IMR-90 (cell line): ENCODE data around the gene PLB1. TPM values are rescaled to one million over a fixed set of nuclear protein-coding genes. Genes with fewer than 3 reads are reported as not detected.
A peak's percentile ranks its signal among the peaks of the same experiment; 100 is the strongest.

Experiments
- ATAC-seq: fragments of 200-7000 bp; cut with Tn5 transposase; 2 replicates; pipeline ENCODE4 v1.9.1; 2020; ENCODE audit warnings: low read depth, mild to moderate bottlenecking, moderate library complexity
- BruUV-seq: library from RNA; stranded (reverse); fragments of 400-500 nt; replicated peaks from 2 replicates; lab custom pipeline; 2021; lab: Mats Ljungman, UMichigan
- CTCF ChIA-PET: fragments of 300-600 bp; formaldehyde crosslinking; extraction: SDS; loops from one replicate; lab custom pipeline; 2021; ENCODE audit warnings: antibody characterized with exemption; lab: Yijun Ruan, JAX
- POLR2A ChIA-PET: fragments of 300-600 bp; sonication (Branson Sonifier 250); formaldehyde crosslinking; loops from one replicate; lab custom pipeline; 2022; ENCODE audit warnings: antibody characterized with exemption; ENCODE audit not compliant: unreplicated experiment; lab: Charles Lee
- DNase-seq: peaks from one replicate; pipeline ENCODE4 v3.0.0; 2013
- H2AFZ ChIP-seq: replicated peaks from 2 replicates; pipeline ENCODE3; 2013; ENCODE audit warnings: low read length, mild to moderate bottlenecking; ENCODE audit not compliant: poor library complexity
- H2AK5ac ChIP-seq: 2 replicates; pipeline ENCODE4 v1.6.1; 2013; ENCODE audit warnings: low read depth, low read length, inconsistent platforms
- H2AK9ac ChIP-seq: replicated peaks from 2 replicates; pipeline ENCODE3; 2013; ENCODE audit warnings: mild to moderate bottlenecking, low read depth, low read length, moderate library complexity; ENCODE audit not compliant: poor library complexity
- H2BK120ac ChIP-seq: 2 replicates; pipeline ENCODE4 v1.6.1; 2013; ENCODE audit warnings: low read depth, low read length, inconsistent platforms
- H2BK15ac ChIP-seq: 3 replicates; pipeline ENCODE4 v1.6.1; 2013; ENCODE audit warnings: low read depth, low read length, inconsistent platforms
- H2BK20ac ChIP-seq: 2 replicates; pipeline ENCODE4 v1.6.1; 2013; ENCODE audit warnings: low read depth, mild to moderate bottlenecking, inconsistent platforms, low read length, moderate library complexity
- H2BK5ac ChIP-seq: 2 replicates; pipeline ENCODE4 v1.6.1; 2013; ENCODE audit warnings: mild to moderate bottlenecking, low read depth, low read length, inconsistent platforms; ENCODE audit not compliant: poor library complexity, severe bottlenecking
- H3K14ac ChIP-seq: replicated peaks from 2 replicates; pipeline ENCODE4 v1.6.1; 2013; ENCODE audit warnings: low read depth, low read length, inconsistent platforms
- H3K18ac ChIP-seq: 2 replicates; pipeline ENCODE4 v1.6.1; 2013; ENCODE audit warnings: low read depth, low read length, control low read depth
- H3K23ac ChIP-seq: 2 replicates; pipeline ENCODE4 v1.6.1; 2013; ENCODE audit warnings: low read depth, low read length, inconsistent platforms
- H3K27ac ChIP-seq: 2 replicates; pipeline ENCODE4 v1.5.1; 2013; ENCODE audit warnings: mild to moderate bottlenecking, control low read depth, low read length; ENCODE audit not compliant: insufficient read depth
- H3K27me3 ChIP-seq: 2 replicates; pipeline ENCODE4 v1.6.1; 2013; ENCODE audit warnings: low read length; ENCODE audit not compliant: control insufficient read depth, insufficient read depth
- H3K36me3 ChIP-seq: 2 replicates; pipeline ENCODE4 v1.6.1; 2013; ENCODE audit warnings: low read length, mixed read lengths; ENCODE audit not compliant: control insufficient read depth, insufficient read depth
- H3K4ac ChIP-seq: 2 replicates; pipeline ENCODE4 v1.6.1; 2013; ENCODE audit warnings: low read depth, low read length, inconsistent platforms
- H3K4me1 ChIP-seq: 2 replicates; pipeline ENCODE4 v1.6.1; 2013; ENCODE audit warnings: low read length, mixed read lengths; ENCODE audit not compliant: control insufficient read depth, insufficient read depth
- H3K4me2 ChIP-seq: 2 replicates; pipeline ENCODE4 v1.6.1; 2013; ENCODE audit warnings: low read depth, mild to moderate bottlenecking, control low read depth, low read length, moderate library complexity
- H3K4me3 ChIP-seq: 2 replicates; pipeline ENCODE4 v1.5.1; 2013; ENCODE audit warnings: low read depth, mild to moderate bottlenecking, control low read depth, low read length, moderate library complexity; ENCODE audit not compliant: insufficient read depth
- H3K56ac ChIP-seq: 2 replicates; pipeline ENCODE4 v1.6.1; 2013; ENCODE audit warnings: low read length, inconsistent platforms; ENCODE audit not compliant: insufficient read depth; ENCODE audit errors: extremely low read depth
- H3K79me1 ChIP-seq, 2 experiments: 2 replicates each; pipeline ENCODE4 v1.6.1; 2013; ENCODE audit warnings: low read length in 2 of 2, inconsistent platforms in 1 of 2, low read depth in 1 of 2
- H3K9ac ChIP-seq: 2 replicates; pipeline ENCODE4 v1.6.1; 2013; ENCODE audit warnings: low read depth, low read length, control low read depth
- H3K9me1 ChIP-seq: 2 replicates; pipeline ENCODE4 v1.6.1; 2013; ENCODE audit warnings: low read length, inconsistent platforms; ENCODE audit not compliant: insufficient read depth
- H3K9me3 ChIP-seq: 2 replicates; pipeline ENCODE4 v1.6.1; 2013; ENCODE audit warnings: low read length; ENCODE audit not compliant: control insufficient read depth, insufficient read depth
- H4K20me1 ChIP-seq: 2 replicates; pipeline ENCODE4 v1.6.1; 2013; ENCODE audit warnings: low read length, inconsistent platforms; ENCODE audit not compliant: insufficient read depth
- H4K5ac ChIP-seq: 2 replicates; pipeline ENCODE4 v1.6.1; 2013; ENCODE audit warnings: mild to moderate bottlenecking, low read depth, low read length, control low read depth
- H4K8ac ChIP-seq, 2 experiments: 2 replicates each; pipeline ENCODE4 v1.6.1; 2013; ENCODE audit warnings: low read depth in 2 of 2, low read length in 2 of 2, control low read depth in 1 of 2, inconsistent platforms in 1 of 2
- H4K91ac ChIP-seq: 2 replicates; pipeline ENCODE4 v1.6.1; 2013; ENCODE audit warnings: low read depth, low read length, inconsistent platforms; ENCODE audit not compliant: insufficient read depth
- BHLHE40 ChIP-seq: fragments of 150-350 bp; IDR thresholded peaks from 2 replicates; pipeline ENCODE4 v1.6.1; 2016; ENCODE audit warnings: mild to moderate bottlenecking, low read depth, low read length
- CEBPB ChIP-seq: IDR thresholded peaks from 2 replicates; pipeline ENCODE4 v1.6.1; 2012; ENCODE audit warnings: low read depth, low read length, improper control_type of control experiment
- CHD1 ChIP-seq: IDR thresholded peaks from 2 replicates; pipeline ENCODE4 v1.6.1; 2012; ENCODE audit warnings: low read depth, low read length, improper control_type of control experiment
- MAFK ChIP-seq: IDR thresholded peaks from 2 replicates; pipeline ENCODE4 v1.6.1; 2012; ENCODE audit warnings: low read depth, low read length, improper control_type of control experiment
- RCOR1 ChIP-seq: IDR thresholded peaks from 2 replicates; pipeline ENCODE4 v1.6.1; 2012; ENCODE audit warnings: mild to moderate bottlenecking, low read length, improper control_type of control experiment; ENCODE audit not compliant: insufficient replicate concordance
- SMC3 ChIP-seq: fragments of 150-350 bp; IDR thresholded peaks from 2 replicates; pipeline ENCODE4 v1.6.1; 2016; ENCODE audit warnings: low read depth, mild to moderate bottlenecking, antibody characterized with exemption, low read length, moderate library complexity
- WGBS, 2 experiments: methylation state at CpG; one replicate each; pipeline versions ENCODE4 v1.1.5 to v1.1.7; 2013; ENCODE audit warnings: missing lambda C conversion rate in 2 of 2; ENCODE audit not compliant: insufficient read length in 1 of 2; ENCODE audit errors: extremely low coverage in 2 of 2; 5-methylcytosine and 5-hydroxymethylcytosine counted together
- dilution Hi-C: fragments of 300-500 bp; cut with HindIII; formaldehyde crosslinking; loops from one replicate; pipeline ENCODE4 v1.14.3; 2018; ENCODE audit warnings: low sequenced_read_pairs; ENCODE audit not compliant: unreplicated experiment
- in situ Hi-C: fragments of 300-500 bp; cut with MboI; formaldehyde crosslinking; loops from 3 replicates; pipeline ENCODE4 v1.14.3; 2019; ENCODE audit warnings: low sequenced_read_pairs, inconsistent platforms, mixed read lengths
- intact Hi-C: fragments of 100-400 bp; cut with micrococcal nuclease; formaldehyde crosslinking; loops from 2 replicates; pipeline ENCODE4 v1.10.0; 2022
- polyA plus RNA-seq, 3 experiments: library from polyadenylated mRNA; depleted of rRNA; stranded (reverse); fragments of >200 nt; gene quantifications; 2 replicates each; pipeline ENCODE4 v1.2.3, GENCODE V29; 2012; ENCODE audit warnings: low replicate concordance in 1 of 3
- total RNA-seq: library from RNA; depleted of rRNA; stranded (reverse); fragments of >200 nt; gene quantifications from 2 replicates; pipeline ENCODE4 v1.2.3, GENCODE V29; 2012
- TF ChIP-seq, protein P1 (sequence below): conservative IDR thresholded peaks from 2 replicates; pipeline ENCODE4 v1.5.1; 2012; ENCODE audit warnings: mild to moderate bottlenecking, low read depth, low read length, improper control_type of control experiment
- TF ChIP-seq, protein P2 (sequence below): fragments of 150-350 bp; IDR thresholded peaks from 2 replicates; pipeline ENCODE4 v1.6.1; 2017; ENCODE audit warnings: mild to moderate bottlenecking, antibody characterized with exemption, low read length, low read depth

The PLB1 gene
- total and polyA plus RNA-seq, 2 of the 4 experiments (the other 2 are of a cell fraction), result 0.74 to 0.90 TPM

DNA sequence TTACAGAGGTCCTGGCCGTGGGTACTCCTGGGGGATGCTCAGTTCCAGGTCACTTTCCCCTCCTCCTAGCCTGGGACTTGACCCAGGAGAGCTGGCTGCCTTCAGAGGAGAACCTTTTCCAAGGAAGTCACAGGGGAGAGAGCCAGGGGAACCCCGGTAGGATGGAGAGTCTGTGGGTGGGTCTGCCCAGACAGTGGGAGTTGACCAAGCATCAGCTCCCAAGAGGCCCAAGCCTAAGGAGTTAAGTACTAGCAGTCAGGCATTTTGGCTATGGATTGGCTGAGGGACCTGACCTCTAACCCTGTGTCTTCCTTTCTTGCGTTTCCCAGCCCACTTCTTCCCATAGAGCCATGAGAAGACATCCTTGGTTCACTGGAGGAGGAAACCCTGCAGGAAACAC, 48.8 kb upstream of the PLB1 start:
- Histone ChIP-seq H2BK20ac (peak overlapping the region; percentile 90), H3K18ac (peak overlapping the region; percentile 71), H2BK15ac (peak overlapping the region; percentile 90), H3K9me1 (peaks cover 43% of the 10 kb centered on the region), H4K8ac (peak overlapping the region; percentile 28 to 97), H3K9ac (no peak overlapping the region), H3K27me3 (no peaks in the 10 kb centered on the region), H4K91ac (peak overlapping the region; percentile 95), H4K5ac (peak overlapping the region; percentile 92), H3K14ac (peak overlapping the region; percentile 76), H3K4ac (peak overlapping the region; percentile 93), H2AK9ac (peak overlapping the region; percentile 60), H3K4me3 (no peak overlapping the region), H2BK120ac (peak overlapping the region; percentile 98), H3K56ac (peak overlapping the region; percentile 24; the same call in 1 of the 2 replicates), H3K4me2 (no peak overlapping the region), H3K36me3 (no peaks in the 10 kb centered on the region), H4K20me1 (no peaks in the 10 kb centered on the region), H2AK5ac (peak overlapping the region; percentile 98), H3K9me3 (no peaks in the 10 kb centered on the region), H2AFZ (peak overlapping the region; percentile 68), H3K27ac (peak overlapping the region; percentile 63), H3K4me1 (peaks cover 37% of the 10 kb centered on the region), H3K23ac (peak overlapping the region; percentile 70), H3K79me1 (peaks cover 4 to 40% of the 10 kb centered on the region in 2 experiments; a peak in 3 of 4 replicates), H2BK5ac (peak overlapping the region; percentile 95)
- DNase-seq (no peak), ATAC-seq (no peak)
- no TSS peak for BruUV-seq
- ChIA-PET POLR2A (no interaction called here), CTCF (interaction anchor here (0.6 kb wide), 1 partner anchor 612 kb away, joined by 6 read pairs; no protein-coding TSS in a partner anchor)
- TF ChIP-seq SMC3, result no peak
- TF ChIP-seq, protein P1, sequence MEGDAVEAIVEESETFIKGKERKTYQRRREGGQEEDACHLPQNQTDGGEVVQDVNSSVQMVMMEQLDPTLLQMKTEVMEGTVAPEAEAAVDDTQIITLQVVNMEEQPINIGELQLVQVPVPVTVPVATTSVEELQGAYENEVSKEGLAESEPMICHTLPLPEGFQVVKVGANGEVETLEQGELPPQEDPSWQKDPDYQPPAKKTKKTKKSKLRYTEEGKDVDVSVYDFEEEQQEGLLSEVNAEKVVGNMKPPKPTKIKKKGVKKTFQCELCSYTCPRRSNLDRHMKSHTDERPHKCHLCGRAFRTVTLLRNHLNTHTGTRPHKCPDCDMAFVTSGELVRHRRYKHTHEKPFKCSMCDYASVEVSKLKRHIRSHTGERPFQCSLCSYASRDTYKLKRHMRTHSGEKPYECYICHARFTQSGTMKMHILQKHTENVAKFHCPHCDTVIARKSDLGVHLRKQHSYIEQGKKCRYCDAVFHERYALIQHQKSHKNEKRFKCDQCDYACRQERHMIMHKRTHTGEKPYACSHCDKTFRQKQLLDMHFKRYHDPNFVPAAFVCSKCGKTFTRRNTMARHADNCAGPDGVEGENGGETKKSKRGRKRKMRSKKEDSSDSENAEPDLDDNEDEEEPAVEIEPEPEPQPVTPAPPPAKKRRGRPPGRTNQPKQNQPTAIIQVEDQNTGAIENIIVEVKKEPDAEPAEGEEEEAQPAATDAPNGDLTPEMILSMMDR, result no peak
- TF ChIP-seq MAFK, result no peak
- TF ChIP-seq RCOR1, result no peak
- no peak for TF ChIP-seq BHLHE40
- TF ChIP-seq CHD1, result no peak
- TF ChIP-seq, protein P2, sequence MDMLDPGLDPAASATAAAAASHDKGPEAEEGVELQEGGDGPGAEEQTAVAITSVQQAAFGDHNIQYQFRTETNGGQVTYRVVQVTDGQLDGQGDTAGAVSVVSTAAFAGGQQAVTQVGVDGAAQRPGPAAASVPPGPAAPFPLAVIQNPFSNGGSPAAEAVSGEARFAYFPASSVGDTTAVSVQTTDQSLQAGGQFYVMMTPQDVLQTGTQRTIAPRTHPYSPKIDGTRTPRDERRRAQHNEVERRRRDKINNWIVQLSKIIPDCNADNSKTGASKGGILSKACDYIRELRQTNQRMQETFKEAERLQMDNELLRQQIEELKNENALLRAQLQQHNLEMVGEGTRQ, result no peak
- no peak for TF ChIP-seq CEBPB
- in situ Hi-C loops (no loop called here), dilution Hi-C loops (no loop called here), intact Hi-C loops (loop anchor here (5.0 kb wide), 1 partner anchor 745 kb away; no protein-coding TSS in a partner anchor)
- WGBS, 2 experiments, result no CpG with 5 or more reads among the region's 3 CpGs
